ENCODE results near the gene TBC1D14. TPM values are rescaled to one million over a fixed set of nuclear protein-coding genes. Genes with fewer than 3 reads are reported as not detected.

Gene TBC1D14
- total RNA-seq, 4 donors from 2014 or later = 39.8 to 47.0 (median 46.0) TPM

GRCh38 chr4:7034262-7035081 lies 124.8 kb downstream of the TBC1D14 start:
- no peak overlapping the region for H3K27ac ChIP-seq
- 76 to 86% methylated on average over 16 to 18 of the region's 20 CpGs for WGBS, 2 donors

GRCh38 chr4:7037425-7037824 lies 127.8 kb downstream of the TBC1D14 start:
- H3K27ac ChIP-seq = no peak overlapping the region
- peaks cover 0 to under 1% of the 10 kb centered on the region in 2 donors for H3K36me3 ChIP-seq
- intact Hi-C loops (cut with DNase I) = no loop called here
- WGBS, 2 donors = 63 to 75% methylated on average over 6 of the region's 6 CpGs
- no peak for DNase-seq
- no peak overlapping the region for H3K4me3 ChIP-seq (replicated peaks in 1 of 3)
- peaks cover 6% of the 10 kb centered on the region in 2 donors for H3K4me1 ChIP-seq
- H3K9me3 ChIP-seq = no peaks in the 10 kb centered on the region
- no peaks in the 10 kb centered on the region for H3K27me3 ChIP-seq
- TF ChIP-seq POLR2A (IDR thresholded peaks at IDR 0.05) = no peak
- no peak for TF ChIP-seq CTCF (IDR thresholded peaks at IDR 0.05)

More at GRCh38 chr4:7034262-7035081, 124.8 kb downstream of the TBC1D14 start:
- Histone ChIP-seq H3K36me3 (peaks cover 16 to 21% of the 10 kb centered on the region in 2 donors), H3K27me3 (no peaks in the 10 kb centered on the region), H3K9me3 (no peaks in the 10 kb centered on the region), H3K4me1 (no peaks in the 10 kb centered on the region), H3K4me3 (replicated peaks in 1 of 3) (no peak overlapping the region)
- no peak for DNase-seq
- intact Hi-C loops (cut with DNase I) = loop anchor here (5.0 kb wide), 1 partner anchor 38 kb away; no protein-coding TSS in a partner anchor
- TF ChIP-seq CTCF (IDR thresholded peaks at IDR 0.05) = no peak
- TF ChIP-seq POLR2A (IDR thresholded peaks at IDR 0.05) = no peak

DNA sequence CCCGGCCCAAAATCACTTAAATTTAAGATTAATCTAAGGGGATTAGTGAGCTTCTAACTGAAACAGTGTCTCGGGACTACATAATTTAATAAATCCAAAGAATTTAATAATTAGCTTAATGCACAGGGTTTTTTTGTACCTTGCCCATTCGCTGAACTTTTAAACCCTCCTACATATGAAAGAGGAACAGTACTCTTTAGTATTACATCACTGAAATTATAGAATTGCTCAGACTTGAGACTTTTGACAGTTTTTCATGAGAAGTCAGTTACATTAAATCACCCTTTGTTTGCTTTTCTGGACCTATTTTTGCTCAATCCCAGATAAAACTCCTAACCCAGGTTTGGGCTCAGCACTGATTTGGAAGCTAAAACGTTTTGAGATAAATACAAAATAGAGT lies 131.1 kb downstream of the TBC1D14 start:
- WGBS, 2 donors = 90 to 92% methylated on average over 4 of the region's 4 CpGs
- intact Hi-C loops (cut with DNase I) = loop anchor here (5.0 to 10.0 kb wide), 2 partner anchors 53 to 136 kb away; partner anchors contain the start of gene TBC1D14
- Histone ChIP-seq H3K27ac (no peak overlapping the region), H3K36me3 (no peaks in the 10 kb centered on the region), H3K4me1 (peaks cover 23% of the 10 kb centered on the region in 2 donors), H3K9me3 (no peaks in the 10 kb centered on the region), H3K4me3 (replicated peaks in 1 of 3) (no peak overlapping the region), H3K27me3 (no peaks in the 10 kb centered on the region)
- no peak for TF ChIP-seq CTCF (IDR thresholded peaks at IDR 0.05)
- TF ChIP-seq POLR2A (IDR thresholded peaks at IDR 0.05) = no peak
- DNase-seq = no peak

DNA sequence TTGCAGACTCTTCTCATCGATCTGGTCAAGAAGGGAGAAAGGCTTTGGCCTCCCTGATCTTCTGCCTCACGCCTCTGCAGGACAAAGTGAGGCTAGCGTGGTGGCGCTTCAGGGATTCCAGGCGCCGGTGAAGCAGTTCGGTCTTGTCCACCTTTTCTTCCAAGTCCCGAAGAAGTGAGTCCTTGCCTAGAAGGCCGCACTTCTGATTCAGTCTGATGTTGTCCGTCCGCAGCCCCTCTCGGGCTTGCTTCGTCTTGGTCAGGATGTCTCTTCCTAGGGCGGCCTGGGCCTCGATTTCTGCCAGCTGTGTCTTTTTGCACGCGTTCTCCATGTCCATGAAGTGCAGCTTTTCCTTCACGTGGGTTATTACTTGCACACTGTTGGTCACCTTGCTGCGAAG lies 131.6 kb downstream of the TBC1D14 start:
- Histone ChIP-seq H3K36me3 (no peaks in the 10 kb centered on the region), H3K9me3 (no peaks in the 10 kb centered on the region), H3K27ac (no peak overlapping the region), H3K4me1 (peaks cover 28% of the 10 kb centered on the region in 2 donors), H3K4me3 (replicated peaks in 1 of 3) (no peak overlapping the region), H3K27me3 (no peaks in the 10 kb centered on the region)
- WGBS, 2 donors = 93 to 94% methylated on average over 19 of the region's 19 CpGs
- intact Hi-C loops (cut with DNase I) = loop anchor here (5.0 to 10.0 kb wide), 2 partner anchors 54 to 136 kb away; partner anchors contain the start of gene TBC1D14
- TF ChIP-seq CTCF (IDR thresholded peaks at IDR 0.05) (no peak), POLR2A (IDR thresholded peaks at IDR 0.05) (no peak)
- DNase-seq = no peak
